ENCODE data around the gene TFDP3. TPM values are rescaled to one million over a fixed set of nuclear protein-coding genes. Genes with fewer than 3 reads are reported as not detected.

Gene TFDP3
- total RNA-seq, 1 donor from 2014 or later: not detected

GRCh38 chrX:133188631-133189030, 29.5 kb downstream of the TFDP3 start:
- intact Hi-C loops (cut with micrococcal nuclease): no loop called here

DNA sequence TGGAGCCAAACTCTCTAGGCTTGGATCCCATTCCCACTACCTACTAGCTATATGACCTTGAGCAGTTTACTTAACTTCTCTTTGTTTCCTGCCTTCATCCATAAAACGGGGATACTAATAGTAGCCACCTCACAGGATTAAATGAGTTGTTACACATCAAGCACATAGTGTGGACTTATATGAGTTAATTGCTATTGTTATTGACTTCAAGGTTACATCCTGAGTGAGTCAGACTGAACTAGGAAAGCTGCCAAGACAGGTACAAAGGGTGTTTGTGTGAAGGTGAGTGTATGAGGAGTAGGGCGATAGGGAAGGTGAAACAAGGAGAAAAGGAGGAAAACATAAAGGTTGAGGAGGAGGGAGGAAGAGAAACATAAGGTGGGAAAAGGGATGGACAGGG, 32.2 kb downstream of the TFDP3 start:
- intact Hi-C loops (cut with micrococcal nuclease): no loop called here

GRCh38 chrX:133185119-133185518, 33.0 kb downstream of the TFDP3 start:
- intact Hi-C loops (cut with micrococcal nuclease): no loop called here

DNA sequence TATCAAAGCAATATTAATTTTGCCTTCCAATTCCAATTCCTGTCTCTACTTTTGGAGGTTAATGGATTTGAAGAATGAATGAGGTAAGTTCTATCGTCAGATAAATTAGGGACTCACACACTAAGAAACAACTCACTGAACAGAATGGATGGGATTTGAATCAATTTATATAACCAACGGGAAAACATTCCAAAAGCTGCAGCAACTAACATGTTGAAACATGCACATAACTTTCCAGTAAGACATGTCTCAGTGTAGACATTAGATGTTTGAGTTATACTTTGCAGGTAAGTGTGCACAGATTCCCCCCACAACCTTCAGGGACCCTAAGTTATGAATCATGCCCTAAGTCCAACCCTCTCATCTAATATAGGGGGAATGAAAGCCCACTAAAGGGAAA, 34.3 kb downstream of the TFDP3 start:
- intact Hi-C loops (cut with micrococcal nuclease): no loop called here

GRCh38 chrX:133179500-133179899, 38.7 kb downstream of the TFDP3 start:
- intact Hi-C loops (cut with micrococcal nuclease): no loop called here

GRCh38 chrX:133177202-133177601, 41.0 kb downstream of the TFDP3 start:
- intact Hi-C loops (cut with micrococcal nuclease): no loop called here

- intact Hi-C loops (cut with micrococcal nuclease): no loop called here
Observed at GRCh38 chrX:133175605-133176004, 42.5 kb downstream of the TFDP3 start.

DNA sequence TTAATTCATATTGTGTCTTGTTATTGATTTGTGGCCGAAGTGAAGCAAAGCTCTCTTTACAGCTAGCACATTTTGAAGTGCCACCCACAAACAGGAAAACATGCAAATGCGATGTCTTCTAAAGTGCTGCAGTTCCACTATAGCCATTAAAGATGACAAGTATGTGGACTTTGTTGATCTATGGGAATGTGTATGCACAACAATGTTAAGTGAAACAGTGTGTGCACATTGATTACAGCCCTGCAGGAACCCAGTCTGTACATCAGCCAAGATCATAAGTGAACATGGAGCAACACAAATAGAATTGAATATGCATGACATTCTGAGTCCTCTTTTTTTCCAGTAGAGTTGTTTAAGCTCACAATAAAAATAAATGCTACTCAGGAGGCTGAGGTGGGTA, 43.0 kb downstream of the TFDP3 start:
- intact Hi-C loops (cut with micrococcal nuclease): no loop called here

DNA sequence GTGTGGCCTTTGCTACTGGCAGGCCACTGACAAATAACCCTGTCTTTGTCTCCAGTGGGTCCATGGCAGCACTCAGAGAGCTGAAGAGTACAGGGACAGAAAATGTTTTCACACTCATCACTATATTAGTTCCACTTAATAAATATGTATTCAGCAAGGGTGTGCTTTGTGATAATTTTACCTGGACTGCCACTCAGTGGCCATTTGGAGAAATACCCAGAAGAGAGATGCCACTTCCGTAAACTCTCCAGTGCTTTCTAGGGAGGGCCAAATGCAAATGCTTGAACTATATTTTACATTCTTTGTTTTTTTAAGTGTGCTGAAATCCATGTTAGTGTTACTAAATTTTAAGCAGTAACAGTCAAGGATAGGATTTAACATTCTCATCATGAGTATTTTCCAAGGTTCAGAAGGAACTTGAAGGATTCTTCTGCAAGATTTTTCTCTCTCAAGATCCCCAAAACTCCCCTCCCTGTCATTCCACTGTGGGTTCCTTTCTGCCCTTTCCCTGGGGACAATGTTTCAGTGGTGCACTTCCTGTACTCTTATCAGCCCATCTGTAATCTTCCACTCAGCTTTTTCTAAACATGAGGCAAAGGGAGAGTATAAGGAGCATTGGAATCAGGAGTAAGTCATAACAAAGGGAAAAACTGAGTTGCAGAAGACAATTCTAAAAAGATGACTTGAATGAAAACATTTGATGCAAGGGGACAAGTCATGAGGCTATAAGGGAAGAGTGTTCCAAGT, 46.0 kb downstream of the TFDP3 start:
- intact Hi-C loops (cut with micrococcal nuclease): no loop called here

Other genes with a start within 250 kb of the TFDP3 start
- not detected in 2 replicates for gene USP26, start 121.2 kb downstream of the TFDP3 start, total RNA-seq
- gene GPC4, start 197.1 kb upstream of the TFDP3 start, total RNA-seq: 0.05 TPM in 1 of 2 replicates, not detected in the other

Data from T-helper 1 cell treated with Interleukin-12 subunit alpha and Interleukin-12 subunit beta and Interleukin-4 antibody, amounts not matched to agents 30 ng/mL and 1 ng/mL, for 36 hours (primary cell).